Upper lobe of left lung (tissue), 4 donors: ENCODE data around the gene DFFB.

Source experiments
- CTCF ChIP-seq, 6 experiments: fragments of 450-650 bp in 4 of 6; fragments of 200-600 bp in 2 of 6; sonication (generic) in 2 of 6; IDR thresholded peaks; one replicate each; pipeline ENCODE4 v1.5.1; 2016 to 2019; ENCODE audit warnings: antibody characterized with exemption in 6 of 6
- POLR2AphosphoS5 ChIP-seq, 2 donors: sonication (generic); formaldehyde crosslinking; IDR thresholded peaks; one replicate each; pipeline ENCODE4 v1.5.1; 2017; ENCODE audit warnings: antibody characterized with exemption in 2 of 2

- TF ChIP-seq CTCF (IDR thresholded peaks at IDR 0.05) = no peak
- no peak for TF ChIP-seq POLR2AphosphoS5 (IDR thresholded peaks at IDR 0.05)
Measured at GRCh38 chr1:3851292-3851691, 6.0 kb upstream of the DFFB start.
